GM18951 (cell line): Measurements from ENCODE around the gene C20orf141.

Experiments used
- POLR2A ChIP-seq: IDR thresholded peaks from 4 replicates; pipeline ENCODE4 v1.6.1; 2011; ENCODE audit warnings: mild to moderate bottlenecking; ENCODE audit not compliant: insufficient read length, insufficient read depth; ENCODE audit errors: extremely low read depth
- in situ Hi-C: fragments of 300-500 bp; cut with MboI; formaldehyde crosslinking; loops from one replicate; pipeline ENCODE4 v1.12.0; 2022; ENCODE audit warnings: low sequenced_read_pairs, mixed read lengths, inconsistent platforms; ENCODE audit not compliant: unreplicated experiment

Gene C20orf141

GRCh38 chr20:2796011-2796660, 18.7 kb upstream of the C20orf141 start:
- in situ Hi-C loops: no loop called here
- TF ChIP-seq POLR2A: no peak

GRCh38 chr20:2797136-2797983, 17.4 kb upstream of the C20orf141 start:
- in situ Hi-C loops: no loop called here
- no peak for TF ChIP-seq POLR2A

GRCh38 chr20:2798095-2798805, 16.5 kb upstream of the C20orf141 start:
- no peak for TF ChIP-seq POLR2A
- in situ Hi-C loops: no loop called here

- in situ Hi-C loops: no loop called here
- no peak for TF ChIP-seq POLR2A
Observed at GRCh38 chr20:2798814-2799213, 16.0 kb upstream of the C20orf141 start.

- no peak for TF ChIP-seq POLR2A
Observed at GRCh38 chr20:2799271-2799670, 15.5 kb upstream of the C20orf141 start.

GRCh38 chr20:2799688-2800520, 14.9 kb upstream of the C20orf141 start:
- in situ Hi-C loops: no loop called here
- no peak for TF ChIP-seq POLR2A

More at GRCh38 chr20:2799271-2799670, 15.5 kb upstream of the C20orf141 start:
- in situ Hi-C loops: no loop called here

GRCh38 chr20:2800521-2801285, 14.1 kb upstream of the C20orf141 start, which contains the start of gene CPXM1:
TSS of gene CPXM1 (minus strand) at chr20:2800627. CDS start at chr20:2800572, 55 bp downstream.
- peak; percentile 70 for TF ChIP-seq POLR2A
- in situ Hi-C loops: no loop called here

- in situ Hi-C loops: no loop called here
- TF ChIP-seq POLR2A: no peak
Observed at GRCh38 chr20:2801286-2801728, 13.5 kb upstream of the C20orf141 start.

- in situ Hi-C loops: no loop called here
- TF ChIP-seq POLR2A: no peak
Observed at GRCh38 chr20:2804041-2804828, 10.6 kb upstream of the C20orf141 start.

GRCh38 chr20:2804852-2805688, 9.7 kb upstream of the C20orf141 start:
- no peak for TF ChIP-seq POLR2A
- in situ Hi-C loops: no loop called here
